ENCODE results near the gene B4GALNT4. TPM values are rescaled to one million over a fixed set of nuclear protein-coding genes. Genes with fewer than 3 reads are reported as not detected.

B4GALNT4 gene
- total RNA-seq, 2 experiments from 2014 or later: 4.2 to 6.0 TPM

DNA sequence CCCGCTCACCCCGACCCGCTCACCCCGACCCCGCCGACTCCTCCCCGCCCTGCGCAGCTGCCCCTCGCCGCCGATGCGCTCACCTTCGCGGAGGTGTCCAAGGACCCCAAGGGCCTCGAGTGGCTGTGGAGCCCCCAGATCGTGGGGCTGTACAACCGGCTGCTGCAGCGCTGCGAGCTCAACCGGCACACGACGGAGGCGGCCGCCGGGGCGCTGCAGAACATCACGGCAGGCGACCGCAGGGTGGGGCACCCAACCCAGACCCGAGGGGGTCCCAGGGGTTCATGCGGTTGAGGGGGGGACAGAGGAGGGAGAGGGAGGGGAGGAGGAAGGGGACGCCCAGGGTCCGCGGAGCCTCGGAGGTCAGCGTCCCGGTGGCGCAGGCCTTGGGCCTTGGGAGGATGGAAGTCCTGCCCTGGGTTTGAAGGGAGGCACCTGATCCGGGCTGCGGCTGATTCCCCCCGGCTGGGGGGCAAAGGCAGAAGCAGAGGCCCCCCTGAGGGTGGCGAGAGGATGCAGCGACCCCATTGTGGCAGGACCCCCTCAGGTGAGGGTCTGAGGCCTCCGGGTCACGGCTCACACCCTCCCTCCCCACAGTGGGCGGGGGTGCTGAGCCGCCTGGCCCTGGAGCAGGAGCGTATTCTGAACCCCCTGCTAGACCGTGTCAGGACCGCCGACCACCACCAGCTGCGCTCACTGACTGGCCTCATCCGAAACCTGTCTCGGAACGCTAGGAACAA, 33.9 kb downstream of the B4GALNT4 start:
- no peak overlapping the region for H3K27ac Mint-ChIP-seq
- DNase-seq: peak in 1 of 14 experiments; percentile 37

DNA sequence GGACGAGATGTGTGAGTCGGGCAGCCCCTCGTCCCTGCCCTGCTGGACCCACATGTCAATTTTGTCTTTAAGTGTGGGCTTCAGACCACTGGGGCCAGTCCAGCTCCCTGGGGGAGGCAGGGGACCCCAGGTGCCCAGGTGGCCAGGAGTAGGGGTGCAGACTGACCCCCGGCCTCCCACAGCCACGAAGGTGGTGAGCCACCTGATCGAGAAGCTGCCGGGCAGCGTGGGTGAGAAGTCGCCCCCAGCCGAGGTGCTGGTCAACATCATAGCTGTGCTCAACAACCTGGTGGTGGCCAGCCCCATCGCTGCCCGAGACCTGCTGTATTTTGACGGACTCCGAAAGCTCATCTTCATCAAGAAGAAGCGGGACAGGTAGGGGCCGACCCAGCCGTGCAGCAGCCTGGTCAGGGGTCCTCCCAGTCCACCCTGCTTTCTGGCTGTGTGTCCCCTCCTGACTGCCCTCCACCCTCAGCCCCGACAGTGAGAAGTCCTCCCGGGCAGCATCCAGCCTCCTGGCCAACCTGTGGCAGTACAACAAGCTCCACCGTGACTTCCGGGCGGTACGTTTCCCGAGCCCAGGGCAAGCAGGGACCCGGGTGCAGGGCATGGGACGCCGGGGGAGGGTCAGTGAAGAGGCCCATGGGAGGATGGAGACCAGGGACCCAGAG, 34.6 kb downstream of the B4GALNT4 start:
- Mint-ChIP-seq H3K9me3 (no peaks in the 10 kb centered on the region), H3K4me1 (ENCODE audit: low read depth) (peaks cover 13% of the 10 kb centered on the region), H3K4me3 (no peak overlapping the region), H3K36me3 (ENCODE audit: low read depth) (peaks cover 4% of the 10 kb centered on the region), H3K27ac (peak overlapping the region; percentile 47), H3K27me3 (peaks cover 9% of the 10 kb centered on the region)
- intact Hi-C loops (cut with DNase I, micrococcal nuclease): no loop called here
- H3K4me3 ChIP-seq (ENCODE audit: low read length): no peak overlapping the region
- ATAC-seq (ENCODE audit: poor library complexity) (no peak), DNase-seq (peak in 1 of 14 experiments; percentile 45)
- ChIA-PET POLR2A (interaction anchor here (1.1 to 7.3 kb wide), 3 partner anchors 12 to 197 kb away, joined by 3 to 88 read pairs (median 75); partner anchors contain the start of genes BET1L, PTDSS2, RIC8A and SIGIRR), CTCF (interaction anchor here (1.3 to 4.3 kb wide), 2 partner anchors 44 to 47 kb away, joined by 3 to 37 read pairs; partner anchors contain the start of gene PTDSS2)
- H3K27ac ChIP-seq (ENCODE audit: low read depth in 1 of 2, low read length in 2 of 2): no peak overlapping the region
- peaks cover 0 to 7% of the 10 kb centered on the region in 2 experiments for H3K9me3 ChIP-seq (ENCODE audit: control insufficient read depth in 1 of 2, insufficient read depth in 1 of 2, low read length in 2 of 2)
- no peaks in the 10 kb centered on the region for H3K27me3 ChIP-seq (ENCODE audit: control insufficient read depth in 1 of 2, insufficient read depth in 2 of 2, low read length in 2 of 2)
- H3K4me1 ChIP-seq (ENCODE audit: insufficient read depth, low read length): peaks cover 44% of the 10 kb centered on the region
- H3K36me3 ChIP-seq (ENCODE audit: insufficient read depth, low read length): peaks cover 9% of the 10 kb centered on the region
- TF ChIP-seq, protein P1, sequence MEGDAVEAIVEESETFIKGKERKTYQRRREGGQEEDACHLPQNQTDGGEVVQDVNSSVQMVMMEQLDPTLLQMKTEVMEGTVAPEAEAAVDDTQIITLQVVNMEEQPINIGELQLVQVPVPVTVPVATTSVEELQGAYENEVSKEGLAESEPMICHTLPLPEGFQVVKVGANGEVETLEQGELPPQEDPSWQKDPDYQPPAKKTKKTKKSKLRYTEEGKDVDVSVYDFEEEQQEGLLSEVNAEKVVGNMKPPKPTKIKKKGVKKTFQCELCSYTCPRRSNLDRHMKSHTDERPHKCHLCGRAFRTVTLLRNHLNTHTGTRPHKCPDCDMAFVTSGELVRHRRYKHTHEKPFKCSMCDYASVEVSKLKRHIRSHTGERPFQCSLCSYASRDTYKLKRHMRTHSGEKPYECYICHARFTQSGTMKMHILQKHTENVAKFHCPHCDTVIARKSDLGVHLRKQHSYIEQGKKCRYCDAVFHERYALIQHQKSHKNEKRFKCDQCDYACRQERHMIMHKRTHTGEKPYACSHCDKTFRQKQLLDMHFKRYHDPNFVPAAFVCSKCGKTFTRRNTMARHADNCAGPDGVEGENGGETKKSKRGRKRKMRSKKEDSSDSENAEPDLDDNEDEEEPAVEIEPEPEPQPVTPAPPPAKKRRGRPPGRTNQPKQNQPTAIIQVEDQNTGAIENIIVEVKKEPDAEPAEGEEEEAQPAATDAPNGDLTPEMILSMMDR (IDR thresholded peaks at IDR 0.05): no peak

More for the DNA sequence above, 33.9 kb downstream of the B4GALNT4 start:
- H3K4me3 Mint-ChIP-seq: no peak overlapping the region
- no peak for ATAC-seq (ENCODE audit: poor library complexity)
- H3K4me3 ChIP-seq (ENCODE audit: low read length): no peak overlapping the region
- peaks cover 4% of the 10 kb centered on the region for H3K36me3 Mint-ChIP-seq (ENCODE audit: low read depth)
- H3K9me3 ChIP-seq (ENCODE audit: control insufficient read depth in 1 of 2, insufficient read depth in 1 of 2, low read length in 2 of 2): peaks cover 0 to 7% of the 10 kb centered on the region in 2 experiments
- H3K36me3 ChIP-seq (ENCODE audit: insufficient read depth, low read length): peaks cover 5% of the 10 kb centered on the region
- TF ChIP-seq, protein P1 (IDR thresholded peaks at IDR 0.05): no peak
- CTCF ChIA-PET: interaction anchor here (1.3 kb wide), 1 partner anchor 45 kb away, joined by 3 read pairs; no protein-coding TSS in a partner anchor
- POLR2A ChIA-PET: interaction anchor here (0.6 to 7.3 kb wide), 4 partner anchors 13 to 197 kb away, joined by 3 to 88 read pairs (median 39); partner anchors contain the start of genes BET1L, PTDSS2, RIC8A and SIGIRR
- H3K27ac ChIP-seq (ENCODE audit: low read depth in 1 of 2, low read length in 2 of 2): no peak overlapping the region
- H3K4me1 ChIP-seq (ENCODE audit: insufficient read depth, low read length): peaks cover 38% of the 10 kb centered on the region
- peaks cover 13% of the 10 kb centered on the region for H3K4me1 Mint-ChIP-seq (ENCODE audit: low read depth)
- no peaks in the 10 kb centered on the region for H3K27me3 ChIP-seq (ENCODE audit: control insufficient read depth in 1 of 2, insufficient read depth in 2 of 2, low read length in 2 of 2)
- peaks cover 12% of the 10 kb centered on the region for H3K27me3 Mint-ChIP-seq
- H3K9me3 Mint-ChIP-seq: no peaks in the 10 kb centered on the region
- intact Hi-C loops (cut with DNase I, micrococcal nuclease): no loop called here

DNA sequence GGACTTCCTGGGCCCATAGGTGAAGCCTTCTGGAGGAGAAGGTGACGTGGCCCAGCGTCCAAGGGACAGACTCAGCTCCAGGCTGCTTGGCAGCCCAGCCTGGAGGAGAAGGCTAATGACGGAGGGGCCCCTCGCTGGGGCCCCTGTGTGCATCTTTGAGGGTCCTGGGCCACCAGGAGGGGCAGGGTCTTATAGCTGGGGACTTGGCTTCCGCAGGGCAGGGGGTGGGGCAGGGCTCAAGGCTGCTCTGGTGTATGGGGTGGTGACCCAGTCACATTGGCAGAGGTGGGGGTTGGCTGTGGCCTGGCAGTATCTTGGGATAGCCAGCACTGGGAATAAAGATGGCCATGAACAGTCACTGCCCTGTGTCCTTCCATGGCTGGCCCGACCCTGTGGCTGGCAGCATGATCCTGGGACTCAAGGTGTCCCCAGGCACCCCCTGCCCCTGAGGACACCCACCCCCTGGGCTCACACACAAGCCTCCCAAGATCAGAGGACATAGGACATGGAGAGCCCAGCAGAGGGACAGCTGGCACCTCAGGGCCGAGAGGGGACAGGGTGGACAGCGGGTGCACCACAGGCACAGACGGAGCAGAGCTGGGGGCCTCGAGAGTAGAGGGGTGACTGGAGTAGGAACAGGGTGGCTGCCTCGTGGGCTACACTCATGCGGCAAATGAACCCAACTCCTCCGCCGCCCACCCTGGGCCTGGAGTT, 35.4 kb downstream of the B4GALNT4 start:
- H3K36me3 Mint-ChIP-seq (ENCODE audit: low read depth): peaks cover 4% of the 10 kb centered on the region
- TF ChIP-seq, protein P1 (IDR thresholded peaks at IDR 0.05): no peak
- peaks cover 11% of the 10 kb centered on the region for H3K36me3 ChIP-seq (ENCODE audit: insufficient read depth, low read length)
- no peak for ATAC-seq (ENCODE audit: poor library complexity)
- peaks cover 10% of the 10 kb centered on the region for H3K4me1 Mint-ChIP-seq (ENCODE audit: low read depth)
- H3K4me3 Mint-ChIP-seq: no peak overlapping the region
- peak overlapping the region; percentile 61 for H3K27ac Mint-ChIP-seq
- H3K27me3 Mint-ChIP-seq: peaks cover 3% of the 10 kb centered on the region
- no peaks in the 10 kb centered on the region for H3K27me3 ChIP-seq (ENCODE audit: control insufficient read depth in 1 of 2, insufficient read depth in 2 of 2, low read length in 2 of 2)
- H3K27ac ChIP-seq (ENCODE audit: low read depth in 1 of 2, low read length in 2 of 2): no peak overlapping the region
- intact Hi-C loops (cut with DNase I, micrococcal nuclease): loop anchor here in 1 of 2 experiments (5.0 kb wide), 2 partner anchors 167 to 173 kb away; partner anchors contain the start of genes PHRF1, PSMD13 and SIRT3
- ChIA-PET POLR2A (interaction anchor here (0.5 to 7.3 kb wide), 6 partner anchors 8 to 197 kb away, joined by 3 to 88 read pairs (median 12); partner anchors contain the start of genes BET1L, PTDSS2, RIC8A and SIGIRR), CTCF (interaction anchor here (3.2 to 4.3 kb wide), 2 partner anchors 44 to 46 kb away, joined by 37 to 39 read pairs; partner anchors contain the start of gene PTDSS2)
- H3K4me1 ChIP-seq (ENCODE audit: insufficient read depth, low read length): peaks cover 48% of the 10 kb centered on the region
- no peak overlapping the region for H3K4me3 ChIP-seq (ENCODE audit: low read length)
- DNase-seq: peak in 1 of 14 experiments; percentile 31
- H3K9me3 ChIP-seq (ENCODE audit: control insufficient read depth in 1 of 2, insufficient read depth in 1 of 2, low read length in 2 of 2): peaks cover 0 to 4% of the 10 kb centered on the region in 2 experiments
- no peaks in the 10 kb centered on the region for H3K9me3 Mint-ChIP-seq

All from CD4-positive, alpha-beta T cell (primary cell).